Panc1 (cell line): ENCODE measurements around the gene ABCC10. TPM values are rescaled to one million over a fixed set of nuclear protein-coding genes. Genes with fewer than 3 reads are reported as not detected.
"Not testable (repeated sequence)": the region's sequence is repeated elsewhere in the genome, so short reads cannot be mapped to it uniquely, and the experiment has no call there.

Source experiments
- ATAC-seq: fragments of 200-7000 bp; cut with Tn5 transposase; 2 replicates; pipeline ENCODE4 v1.9.1; 2020; ENCODE audit warnings: mild to moderate bottlenecking, moderate library complexity
- BruUV-seq: library from RNA; stranded (reverse); fragments of 400-500 nt; replicated peaks from 2 replicates; lab custom pipeline; 2021; lab: Mats Ljungman, UMichigan
- CTCF ChIA-PET: fragments of 300-600 bp; sonication (Branson Sonifier 250); formaldehyde crosslinking; loops from one replicate; lab custom pipeline; 2022; ENCODE audit warnings: antibody characterized with exemption; lab: Charles Lee
- POLR2A ChIA-PET: fragments of 300-600 bp; sonication (Branson Sonifier 250); formaldehyde crosslinking; loops from one replicate; lab custom pipeline; 2022; ENCODE audit warnings: antibody characterized with exemption; lab: Charles Lee
- DNase-seq: peaks from one replicate; pipeline ENCODE4 v3.0.0-alpha.2; 2010; ENCODE audit warnings: low read depth, low spot score
- H3K27ac ChIP-seq: 2 replicates; pipeline ENCODE4 v1.5.1; 2011; ENCODE audit warnings: mild to moderate bottlenecking, low read length, inconsistent platforms
- H3K27me3 ChIP-seq: fragments of 200-500 bp; sonication (Bioruptor generic); 2 replicates; pipeline ENCODE4 v1.6.0; 2014; ENCODE audit warnings: low read length, inconsistent platforms; ENCODE audit not compliant: control insufficient read depth, insufficient read depth
- H3K36me3 ChIP-seq: fragments of 200-500 bp; sonication (Bioruptor generic); 2 replicates; pipeline ENCODE4 v1.5.1; 2014; ENCODE audit warnings: inconsistent platforms, mild to moderate bottlenecking, low read length, moderate library complexity; ENCODE audit not compliant: control insufficient read depth, insufficient read depth
- H3K4me1 ChIP-seq: 2 replicates; pipeline ENCODE4 v1.5.1; 2011; ENCODE audit warnings: inconsistent platforms, mild to moderate bottlenecking, low read length, moderate library complexity; ENCODE audit not compliant: control insufficient read depth, insufficient read depth
- H3K4me3 ChIP-seq, 2 experiments: 2 replicates each; pipeline ENCODE4 v1.5.1; 2011 to 2012; ENCODE audit warnings: low read depth in 2 of 2, low read length in 2 of 2, mild to moderate bottlenecking in 2 of 2, inconsistent platforms in 1 of 2, moderate library complexity in 1 of 2
- H3K9me3 ChIP-seq: fragments of 200-500 bp; sonication (Bioruptor generic); 2 replicates; pipeline ENCODE4 v1.5.1; 2014; ENCODE audit warnings: low read depth, mild to moderate bottlenecking, inconsistent platforms, low read length, moderate library complexity; ENCODE audit not compliant: control insufficient read depth, insufficient read depth
- POLR2AphosphoS5 ChIP-seq: IDR thresholded peaks from 2 replicates; pipeline ENCODE4 v1.6.1; 2012; ENCODE audit warnings: mild to moderate bottlenecking, low read depth, low read length, moderate library complexity
- SIN3A ChIP-seq: IDR thresholded peaks from 2 replicates; pipeline ENCODE4 v1.6.1; 2012; ENCODE audit warnings: low read depth, mild to moderate bottlenecking, low read length, moderate library complexity, borderline replicate concordance; ENCODE audit not compliant: insufficient read depth
- TCF7L2 ChIP-seq: IDR thresholded peaks from 2 replicates; pipeline ENCODE4 v1.6.1; 2011; ENCODE audit warnings: mild to moderate bottlenecking, low read depth, low read length, inconsistent platforms
- in situ Hi-C: cut with HindIII; loops from 2 replicates; pipeline ENCODE4 v1.10.0; 2016; ENCODE audit warnings: low sequenced_read_pairs, low pct_unique_long_range_greater_than_20kb
- intact Hi-C: fragments of 100-400 bp; cut with micrococcal nuclease; formaldehyde crosslinking; loops from one replicate; pipeline ENCODE4 v1.10.0; 2022; ENCODE audit not compliant: unreplicated experiment
- total RNA-seq: library from RNA; stranded (reverse); gene quantifications from one replicate; pipeline ENCODE4 v1.2.1, GENCODE V29; 2021; ENCODE audit not compliant: unreplicated experiment
- TF ChIP-seq, protein P1 (sequence below): fragments of 450-650 bp; IDR thresholded peaks from 2 replicates; pipeline ENCODE4 v1.5.1; 2017; ENCODE audit warnings: mild to moderate bottlenecking
- TF ChIP-seq, protein P2 (sequence below), 2 experiments: IDR thresholded peaks; 2 replicates each; pipeline ENCODE4 v1.6.1; 2011 to 2012; ENCODE audit warnings: low read depth in 2 of 2, control low read depth in 1 of 2, low read length in 1 of 2, mild to moderate bottlenecking in 1 of 2, moderate library complexity in 1 of 2; ENCODE audit not compliant: insufficient read depth in 1 of 2

ABCC10 gene
- total RNA-seq, 1 experiment from 2014 or later = 52.7 TPM

DNA sequence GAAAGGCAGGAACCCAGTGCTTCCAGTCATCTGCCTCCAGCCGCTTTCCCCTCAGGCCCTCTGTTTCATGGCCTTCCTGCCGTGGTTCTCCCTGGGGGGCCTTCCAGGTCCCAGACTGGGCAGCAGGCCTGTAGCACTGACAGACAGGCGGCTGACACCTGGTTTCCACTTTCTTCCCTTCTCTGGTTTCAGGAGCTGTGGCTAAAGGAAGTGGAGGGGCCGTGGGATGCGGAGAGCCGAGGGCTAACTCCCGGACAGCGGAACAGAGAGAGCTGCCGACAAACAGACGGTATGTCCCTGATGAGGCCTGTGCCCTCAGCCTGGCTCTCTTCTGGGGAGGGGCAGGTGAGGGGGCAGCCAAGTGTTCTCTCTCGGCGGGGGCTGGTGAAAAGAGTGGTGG is 70.3 kb downstream of the ABCC10 start:
- TF ChIP-seq TCF7L2 = no peak
- TF ChIP-seq, protein P1, sequence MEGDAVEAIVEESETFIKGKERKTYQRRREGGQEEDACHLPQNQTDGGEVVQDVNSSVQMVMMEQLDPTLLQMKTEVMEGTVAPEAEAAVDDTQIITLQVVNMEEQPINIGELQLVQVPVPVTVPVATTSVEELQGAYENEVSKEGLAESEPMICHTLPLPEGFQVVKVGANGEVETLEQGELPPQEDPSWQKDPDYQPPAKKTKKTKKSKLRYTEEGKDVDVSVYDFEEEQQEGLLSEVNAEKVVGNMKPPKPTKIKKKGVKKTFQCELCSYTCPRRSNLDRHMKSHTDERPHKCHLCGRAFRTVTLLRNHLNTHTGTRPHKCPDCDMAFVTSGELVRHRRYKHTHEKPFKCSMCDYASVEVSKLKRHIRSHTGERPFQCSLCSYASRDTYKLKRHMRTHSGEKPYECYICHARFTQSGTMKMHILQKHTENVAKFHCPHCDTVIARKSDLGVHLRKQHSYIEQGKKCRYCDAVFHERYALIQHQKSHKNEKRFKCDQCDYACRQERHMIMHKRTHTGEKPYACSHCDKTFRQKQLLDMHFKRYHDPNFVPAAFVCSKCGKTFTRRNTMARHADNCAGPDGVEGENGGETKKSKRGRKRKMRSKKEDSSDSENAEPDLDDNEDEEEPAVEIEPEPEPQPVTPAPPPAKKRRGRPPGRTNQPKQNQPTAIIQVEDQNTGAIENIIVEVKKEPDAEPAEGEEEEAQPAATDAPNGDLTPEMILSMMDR = no peak
- TF ChIP-seq, protein P2, sequence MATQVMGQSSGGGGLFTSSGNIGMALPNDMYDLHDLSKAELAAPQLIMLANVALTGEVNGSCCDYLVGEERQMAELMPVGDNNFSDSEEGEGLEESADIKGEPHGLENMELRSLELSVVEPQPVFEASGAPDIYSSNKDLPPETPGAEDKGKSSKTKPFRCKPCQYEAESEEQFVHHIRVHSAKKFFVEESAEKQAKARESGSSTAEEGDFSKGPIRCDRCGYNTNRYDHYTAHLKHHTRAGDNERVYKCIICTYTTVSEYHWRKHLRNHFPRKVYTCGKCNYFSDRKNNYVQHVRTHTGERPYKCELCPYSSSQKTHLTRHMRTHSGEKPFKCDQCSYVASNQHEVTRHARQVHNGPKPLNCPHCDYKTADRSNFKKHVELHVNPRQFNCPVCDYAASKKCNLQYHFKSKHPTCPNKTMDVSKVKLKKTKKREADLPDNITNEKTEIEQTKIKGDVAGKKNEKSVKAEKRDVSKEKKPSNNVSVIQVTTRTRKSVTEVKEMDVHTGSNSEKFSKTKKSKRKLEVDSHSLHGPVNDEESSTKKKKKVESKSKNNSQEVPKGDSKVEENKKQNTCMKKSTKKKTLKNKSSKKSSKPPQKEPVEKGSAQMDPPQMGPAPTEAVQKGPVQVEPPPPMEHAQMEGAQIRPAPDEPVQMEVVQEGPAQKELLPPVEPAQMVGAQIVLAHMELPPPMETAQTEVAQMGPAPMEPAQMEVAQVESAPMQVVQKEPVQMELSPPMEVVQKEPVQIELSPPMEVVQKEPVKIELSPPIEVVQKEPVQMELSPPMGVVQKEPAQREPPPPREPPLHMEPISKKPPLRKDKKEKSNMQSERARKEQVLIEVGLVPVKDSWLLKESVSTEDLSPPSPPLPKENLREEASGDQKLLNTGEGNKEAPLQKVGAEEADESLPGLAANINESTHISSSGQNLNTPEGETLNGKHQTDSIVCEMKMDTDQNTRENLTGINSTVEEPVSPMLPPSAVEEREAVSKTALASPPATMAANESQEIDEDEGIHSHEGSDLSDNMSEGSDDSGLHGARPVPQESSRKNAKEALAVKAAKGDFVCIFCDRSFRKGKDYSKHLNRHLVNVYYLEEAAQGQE (IDR thresholded peaks at IDR 0.05; ENCODE audit: insufficient read depth in 1 of 2, low read depth in 2 of 2, low read length in 1 of 2) = no peak
- no peak for TF ChIP-seq POLR2AphosphoS5
- TF ChIP-seq SIN3A = no peak
- no peaks in the 10 kb centered on the region; the same call in 1 of the 2 replicates for H3K36me3 ChIP-seq
- no peak overlapping the region for H3K4me3 ChIP-seq
- ATAC-seq (no peak), DNase-seq (no peak)
- CTCF ChIA-PET = interaction anchor here (0.6 to 1.0 kb wide), 2 partner anchors 10 to 33 kb away, joined by 3 to 4 read pairs; no protein-coding TSS in a partner anchor
- H3K27me3 ChIP-seq = no peaks in the 10 kb centered on the region
- H3K4me1 ChIP-seq = peaks cover 16% of the 10 kb centered on the region
- intact Hi-C loops = no loop called here
- in situ Hi-C loops = no loop called here
- no peak overlapping the region for H3K27ac ChIP-seq
- no peaks in the 10 kb centered on the region for H3K9me3 ChIP-seq
- no TSS peak for BruUV-seq
- POLR2A ChIA-PET = no interaction called here

DNA sequence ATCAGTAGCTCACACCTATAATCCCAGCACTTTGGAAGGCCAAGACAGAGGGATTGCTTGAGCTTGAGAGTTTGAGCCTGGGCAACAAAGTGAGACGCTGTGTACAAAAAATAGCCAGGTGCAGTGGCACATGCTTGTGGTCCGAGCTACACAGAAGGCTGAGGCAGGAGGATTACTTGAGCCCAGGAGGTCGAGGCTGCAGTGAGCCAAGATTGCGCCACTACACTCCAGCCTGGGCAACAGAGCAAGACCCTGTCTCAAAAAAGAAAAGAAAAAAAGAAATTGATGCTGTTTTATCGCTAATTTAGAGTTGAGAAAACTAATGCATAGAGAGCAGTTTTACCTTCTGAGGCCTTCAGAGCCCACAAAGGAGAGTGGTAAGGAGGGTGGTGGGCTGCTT is 71.0 kb downstream of the ABCC10 start:
- H3K9me3 ChIP-seq, H3K27me3 ChIP-seq, H3K4me3 ChIP-seq, H3K27ac ChIP-seq, BruUV-seq, intact Hi-C loops, H3K36me3 ChIP-seq, POLR2A ChIA-PET, in situ Hi-C loops, ATAC-seq, DNase-seq: not testable (repeated sequence)
- CTCF ChIA-PET = interaction anchor here (0.6 to 1.0 kb wide), 2 partner anchors 9 to 34 kb away, joined by 3 to 4 read pairs; no protein-coding TSS in a partner anchor
- peaks cover 16% of the 10 kb centered on the region for H3K4me1 ChIP-seq

GRCh38 chr6:43499028-43499815 is 71.9 kb downstream of the ABCC10 start:
- Histone ChIP-seq H3K36me3 (no peaks in the 10 kb centered on the region; the same call in 1 of the 2 replicates), H3K9me3 (no peaks in the 10 kb centered on the region), H3K27me3 (no peaks in the 10 kb centered on the region), H3K4me3 (no peak overlapping the region), H3K27ac (no peak overlapping the region), H3K4me1 (peaks cover 16% of the 10 kb centered on the region)
- BruUV-seq = no TSS peak
- in situ Hi-C loops = no loop called here
- intact Hi-C loops = no loop called here
- ChIA-PET CTCF (no interaction called here), POLR2A (no interaction called here)
- ATAC-seq (no peak), DNase-seq (no peak)
- TF ChIP-seq SIN3A = no peak
- no peak for TF ChIP-seq POLR2AphosphoS5
- no peak for TF ChIP-seq TCF7L2
- TF ChIP-seq, protein P2 (IDR thresholded peaks at IDR 0.05; ENCODE audit: insufficient read depth in 1 of 2, low read depth in 2 of 2, low read length in 1 of 2) = no peak
- TF ChIP-seq, protein P1 = no peak
